ENCODE data around the gene TBX19.

TBX19 gene

GRCh38 chr1:168319691-168320090 is 39.0 kb downstream of the TBX19 start:
- in situ Hi-C loops (cut with HindIII; ENCODE audit: low sequenced_read_pairs) = no loop called here

GRCh38 chr1:168320149-168320548 is 39.5 kb downstream of the TBX19 start:
- in situ Hi-C loops (cut with HindIII; ENCODE audit: low sequenced_read_pairs) = no loop called here

- in situ Hi-C loops (cut with HindIII; ENCODE audit: low sequenced_read_pairs) = no loop called here
These were observed 40.2 kb downstream of the TBX19 start for GRCh38 chr1:168320800-168321450.

- in situ Hi-C loops (cut with HindIII; ENCODE audit: low sequenced_read_pairs) = no loop called here
These were observed 41.3 kb downstream of the TBX19 start for GRCh38 chr1:168321945-168322344.

- in situ Hi-C loops (cut with HindIII; ENCODE audit: low sequenced_read_pairs) = no loop called here
These were observed 44.2 kb downstream of the TBX19 start for GRCh38 chr1:168324745-168325425.

- in situ Hi-C loops (cut with HindIII; ENCODE audit: low sequenced_read_pairs) = no loop called here
These were observed 48.2 kb downstream of the TBX19 start for GRCh38 chr1:168328731-168329364.

GRCh38 chr1:168330285-168330684 is 49.6 kb downstream of the TBX19 start:
- in situ Hi-C loops (cut with HindIII; ENCODE audit: low sequenced_read_pairs) = no loop called here

GRCh38 chr1:168331569-168331968 is 50.9 kb downstream of the TBX19 start:
- in situ Hi-C loops (cut with HindIII; ENCODE audit: low sequenced_read_pairs) = no loop called here

GRCh38 chr1:168333562-168334276 is 53.0 kb downstream of the TBX19 start:
- in situ Hi-C loops (cut with HindIII; ENCODE audit: low sequenced_read_pairs) = no loop called here

GRCh38 chr1:168335500-168335899 is 54.8 kb downstream of the TBX19 start:
- in situ Hi-C loops (cut with HindIII; ENCODE audit: low sequenced_read_pairs) = no loop called here

- in situ Hi-C loops (cut with HindIII; ENCODE audit: low sequenced_read_pairs) = no loop called here
These were observed 58.2 kb downstream of the TBX19 start for GRCh38 chr1:168338589-168339503.

- in situ Hi-C loops (cut with HindIII; ENCODE audit: low sequenced_read_pairs) = no loop called here
These were observed 60.3 kb downstream of the TBX19 start for GRCh38 chr1:168340781-168341482.

GRCh38 chr1:168341483-168341975 is 60.9 kb downstream of the TBX19 start:
- in situ Hi-C loops (cut with HindIII; ENCODE audit: low sequenced_read_pairs) = no loop called here

GRCh38 chr1:168342572-168343280 is 62.0 kb downstream of the TBX19 start:
- in situ Hi-C loops (cut with HindIII; ENCODE audit: low sequenced_read_pairs) = no loop called here

GRCh38 chr1:168343566-168343965 is 62.9 kb downstream of the TBX19 start:
- in situ Hi-C loops (cut with HindIII; ENCODE audit: low sequenced_read_pairs) = no loop called here

- in situ Hi-C loops (cut with HindIII; ENCODE audit: low sequenced_read_pairs) = no loop called here
These were observed 63.8 kb downstream of the TBX19 start for GRCh38 chr1:168344517-168344916.

GRCh38 chr1:168345939-168346338 is 65.3 kb downstream of the TBX19 start:
- in situ Hi-C loops (cut with HindIII; ENCODE audit: low sequenced_read_pairs) = no loop called here

GRCh38 chr1:168347630-168348029 is 67.0 kb downstream of the TBX19 start:
- in situ Hi-C loops (cut with HindIII; ENCODE audit: low sequenced_read_pairs) = no loop called here

GRCh38 chr1:168348146-168348709 is 67.6 kb downstream of the TBX19 start:
- in situ Hi-C loops (cut with HindIII; ENCODE audit: low sequenced_read_pairs) = no loop called here

Data from DLD1 (cell line).